Type B pancreatic cell (in vitro differentiated cells): ENCODE data around the gene VENTX. TPM values are rescaled to one million over a fixed set of nuclear protein-coding genes. Genes with fewer than 3 reads are reported as not detected.

Experiments
- DNase-seq: peaks from one replicate; pipeline ENCODE4 v3.0.0; 2021; ENCODE audit warnings: mixed read lengths; ENCODE audit not compliant: unreplicated experiment; ENCODE audit errors: extremely low spot score
- H3K27ac Mint-ChIP-seq: 2 replicates; pipeline ENCODE4 v1.8.0; 2021; ENCODE audit warnings: mild to moderate bottlenecking, mixed read lengths
- H3K27me3 Mint-ChIP-seq: 2 replicates; pipeline ENCODE4 v1.8.0; 2021; ENCODE audit warnings: mixed read lengths
- H3K36me3 Mint-ChIP-seq: 2 replicates; pipeline ENCODE4 v1.8.0; 2021; ENCODE audit warnings: mixed read lengths
- H3K4me1 Mint-ChIP-seq: one replicate; pipeline ENCODE4 v1.8.0; 2021; ENCODE audit warnings: mixed read lengths; ENCODE audit not compliant: unreplicated experiment
- H3K4me3 Mint-ChIP-seq: 2 replicates; pipeline ENCODE4 v1.8.0; 2021; ENCODE audit warnings: mild to moderate bottlenecking, mixed read lengths
- H3K9me3 Mint-ChIP-seq: 2 replicates; pipeline ENCODE4 v1.8.0; 2021; ENCODE audit warnings: mixed read lengths
- total RNA-seq: library from RNA; stranded (reverse); gene quantifications from 2 replicates; pipeline ENCODE4 v1.2.1, GENCODE V29; 2021; ENCODE audit warnings: low replicate concordance
- TF ChIP-seq, protein P1 (sequence below): fragments of 200-600 bp; sonication (generic); conservative IDR thresholded peaks from 2 replicates; pipeline ENCODE4 v1.5.0; 2021; ENCODE audit warnings: antibody characterized with exemption, mild to moderate bottlenecking

Gene VENTX
- total RNA-seq, 1 donor from 2014 or later: not detected

DNA sequence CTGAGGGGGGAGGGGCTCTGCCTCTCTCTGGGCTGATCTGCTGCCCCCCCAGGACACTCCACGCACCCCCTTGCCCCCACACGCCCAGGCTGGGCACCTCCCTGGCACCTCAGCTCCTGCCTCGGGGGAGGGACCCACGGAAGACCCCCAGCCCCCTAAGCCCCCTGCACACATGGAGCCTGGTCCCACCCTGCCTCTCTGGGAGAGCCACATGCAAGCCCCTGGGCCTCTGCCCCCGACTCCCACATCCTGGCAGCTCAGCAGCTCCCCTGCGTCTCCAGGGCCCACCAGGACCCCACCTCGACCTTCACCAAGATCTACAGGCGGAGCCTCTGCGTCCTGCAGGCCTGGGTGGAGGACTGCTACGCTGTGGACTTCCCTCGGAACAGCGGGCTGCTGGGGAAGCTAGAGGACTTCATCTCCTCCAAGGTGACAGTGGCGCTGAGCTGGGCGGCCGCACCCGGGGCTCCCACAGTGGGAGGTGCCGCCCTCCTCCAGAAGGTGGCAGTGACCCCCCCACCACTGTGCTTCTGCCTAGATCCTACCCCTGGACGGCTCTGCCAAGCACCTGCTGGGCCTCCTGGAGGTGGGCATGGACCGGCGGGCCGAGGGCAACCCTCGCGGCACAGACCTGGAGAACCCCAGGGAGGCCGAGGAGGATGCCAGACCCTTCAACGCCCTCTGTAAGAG is 26.4 kb upstream of the VENTX start:
- TF ChIP-seq, protein P1, sequence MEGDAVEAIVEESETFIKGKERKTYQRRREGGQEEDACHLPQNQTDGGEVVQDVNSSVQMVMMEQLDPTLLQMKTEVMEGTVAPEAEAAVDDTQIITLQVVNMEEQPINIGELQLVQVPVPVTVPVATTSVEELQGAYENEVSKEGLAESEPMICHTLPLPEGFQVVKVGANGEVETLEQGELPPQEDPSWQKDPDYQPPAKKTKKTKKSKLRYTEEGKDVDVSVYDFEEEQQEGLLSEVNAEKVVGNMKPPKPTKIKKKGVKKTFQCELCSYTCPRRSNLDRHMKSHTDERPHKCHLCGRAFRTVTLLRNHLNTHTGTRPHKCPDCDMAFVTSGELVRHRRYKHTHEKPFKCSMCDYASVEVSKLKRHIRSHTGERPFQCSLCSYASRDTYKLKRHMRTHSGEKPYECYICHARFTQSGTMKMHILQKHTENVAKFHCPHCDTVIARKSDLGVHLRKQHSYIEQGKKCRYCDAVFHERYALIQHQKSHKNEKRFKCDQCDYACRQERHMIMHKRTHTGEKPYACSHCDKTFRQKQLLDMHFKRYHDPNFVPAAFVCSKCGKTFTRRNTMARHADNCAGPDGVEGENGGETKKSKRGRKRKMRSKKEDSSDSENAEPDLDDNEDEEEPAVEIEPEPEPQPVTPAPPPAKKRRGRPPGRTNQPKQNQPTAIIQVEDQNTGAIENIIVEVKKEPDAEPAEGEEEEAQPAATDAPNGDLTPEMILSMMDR: no peak
- Mint-ChIP-seq H3K27ac (no peak overlapping the region), H3K27me3 (peaks cover 3% of the 10 kb centered on the region), H3K36me3 (no peaks in the 10 kb centered on the region), H3K4me3 (no peak overlapping the region), H3K9me3 (no peaks in the 10 kb centered on the region), H3K4me1 (no peaks in the 10 kb centered on the region)
- DNase-seq: no peak

DNA sequence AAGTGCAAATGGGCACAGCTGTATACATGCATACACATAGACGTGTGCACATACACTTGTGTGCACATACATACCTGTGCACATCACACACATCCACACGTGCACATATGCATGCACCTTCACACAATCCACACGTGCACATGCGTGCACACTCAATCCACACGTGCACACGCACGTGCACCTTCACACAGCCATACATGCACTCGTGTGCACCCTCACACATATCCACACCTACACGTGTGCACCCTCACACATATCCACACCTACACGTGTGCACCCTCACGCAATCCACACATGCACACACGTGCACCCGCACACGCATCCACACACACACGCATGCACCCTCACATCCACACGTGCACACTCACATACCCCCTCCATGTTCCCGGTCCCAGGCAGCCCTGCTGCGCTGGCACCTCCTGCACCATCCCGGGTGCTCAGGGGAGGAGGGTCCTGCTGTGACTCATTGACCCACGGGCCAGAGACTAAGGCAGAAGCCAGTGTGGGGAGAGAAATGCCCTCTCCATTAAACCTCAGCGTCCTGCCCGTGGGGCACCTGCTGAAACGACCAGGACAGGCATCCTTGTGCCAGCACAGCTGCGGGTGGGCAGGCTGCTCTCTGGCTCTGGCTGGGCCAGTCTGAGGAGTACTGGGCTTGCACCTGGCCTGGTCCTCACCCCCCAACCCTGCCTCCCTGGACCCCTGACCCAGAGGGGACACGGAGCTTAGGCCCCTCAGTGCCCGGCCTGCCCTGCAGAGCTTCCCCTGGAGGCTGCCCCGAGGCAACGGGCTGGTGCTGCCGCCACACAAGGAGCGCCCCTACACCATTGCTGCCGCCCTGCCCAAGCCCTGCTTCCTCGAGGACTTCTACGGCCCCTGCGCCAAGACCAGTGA is 25.4 kb upstream of the VENTX start:
- TF ChIP-seq, protein P1: no peak
- Mint-ChIP-seq H3K9me3 (no peaks in the 10 kb centered on the region), H3K4me1 (no peaks in the 10 kb centered on the region), H3K36me3 (no peaks in the 10 kb centered on the region), H3K4me3 (no peak overlapping the region), H3K27me3 (peaks cover 9% of the 10 kb centered on the region), H3K27ac (no peak overlapping the region)
- DNase-seq: no peak

DNA sequence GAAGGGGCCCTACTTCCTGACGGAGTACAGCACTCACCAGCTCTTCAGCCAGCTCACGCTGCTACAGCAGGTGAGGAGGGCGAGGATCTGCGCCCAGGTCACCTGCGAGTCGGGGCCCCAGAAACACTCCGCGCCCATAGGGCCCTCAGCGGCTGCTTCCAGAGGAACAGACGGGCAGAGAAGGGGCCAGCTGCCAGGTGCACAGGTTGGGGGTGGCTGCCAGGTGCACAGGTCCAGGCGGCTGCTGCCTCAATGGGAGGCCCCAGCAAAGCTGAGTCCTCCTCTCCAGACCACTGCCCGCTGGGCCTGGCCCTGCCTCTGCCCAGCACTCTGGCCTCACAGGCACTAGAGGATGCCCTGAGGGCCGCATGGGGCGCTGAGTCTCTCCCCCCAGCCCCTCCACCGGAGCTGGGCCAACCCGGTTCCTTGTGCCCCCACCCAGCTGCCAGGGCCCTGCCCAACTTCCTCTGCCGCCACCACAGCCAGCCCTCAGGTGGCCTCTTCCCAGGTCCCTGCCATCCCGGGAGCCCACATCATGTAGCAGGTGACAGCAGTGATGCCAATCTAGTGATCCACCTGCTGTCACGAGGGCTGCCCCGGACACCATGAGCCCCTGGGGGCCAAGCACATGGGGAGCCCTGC is 24.7 kb upstream of the VENTX start:
- no peaks in the 10 kb centered on the region for H3K9me3 Mint-ChIP-seq
- TF ChIP-seq, protein P1: no peak
- DNase-seq: no peak
- H3K4me1 Mint-ChIP-seq: no peaks in the 10 kb centered on the region
- no peak overlapping the region for H3K27ac Mint-ChIP-seq
- H3K36me3 Mint-ChIP-seq: no peaks in the 10 kb centered on the region
- H3K4me3 Mint-ChIP-seq: no peak overlapping the region
- H3K27me3 Mint-ChIP-seq: peaks cover 9% of the 10 kb centered on the region

DNA sequence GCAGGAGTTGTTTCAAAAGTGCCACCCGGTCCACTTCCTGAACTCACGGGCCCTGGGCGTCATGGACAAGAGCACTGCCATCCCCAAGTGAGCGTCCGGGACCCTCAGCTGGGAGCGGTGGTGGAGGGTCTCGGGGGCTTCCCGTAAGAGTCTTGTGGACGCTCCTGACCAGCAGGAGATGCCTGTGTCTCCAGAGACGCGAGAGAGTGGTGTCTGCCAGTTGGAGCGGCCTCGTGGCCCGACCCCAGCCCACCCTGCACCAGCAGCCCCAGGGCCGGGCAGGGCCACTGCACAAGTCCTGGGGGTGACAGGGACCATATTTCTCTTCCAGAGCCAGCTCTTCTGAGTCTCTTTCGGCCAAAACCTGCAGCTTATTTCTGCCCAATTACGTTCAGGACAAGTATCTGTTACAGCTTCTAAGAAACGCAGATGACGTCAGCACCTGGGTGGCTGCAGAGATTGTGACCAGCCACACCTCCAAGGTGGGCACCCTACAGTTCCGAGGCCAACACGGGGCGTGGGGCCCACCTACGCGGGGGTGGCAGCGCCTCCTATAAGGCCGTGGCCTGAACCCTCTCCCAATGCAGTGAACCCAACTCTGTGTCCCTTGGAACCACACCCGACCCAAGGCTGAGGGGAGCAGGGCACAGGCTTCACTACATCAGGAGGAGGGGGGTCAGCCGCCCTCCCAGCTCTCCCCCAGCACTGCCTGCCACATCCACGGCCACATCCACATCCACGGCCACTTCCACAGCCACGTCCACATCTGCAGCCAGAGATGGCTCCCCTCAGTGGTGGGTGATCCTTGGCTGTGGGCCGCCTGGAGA is 23.8 kb upstream of the VENTX start:
- TF ChIP-seq, protein P1: no peak
- Mint-ChIP-seq H3K27ac (no peak overlapping the region), H3K4me1 (no peaks in the 10 kb centered on the region), H3K36me3 (no peaks in the 10 kb centered on the region), H3K9me3 (no peaks in the 10 kb centered on the region), H3K27me3 (peaks cover 12% of the 10 kb centered on the region), H3K4me3 (no peak overlapping the region)
- no peak for DNase-seq
